Neural crest cell (in vitro differentiated cells): ENCODE data around the gene TTLL6. TPM values are rescaled to one million over a fixed set of nuclear protein-coding genes. Genes with fewer than 3 reads are reported as not detected.

Experiments used
- DNase-seq: peaks from one replicate; pipeline ENCODE4 v3.0.0; 2021; ENCODE audit warnings: low read depth, mixed read lengths, low spot score
- H3K27ac Mint-ChIP-seq: one replicate; pipeline ENCODE4 v1.8.0; 2021; ENCODE audit warnings: mild to moderate bottlenecking, mixed read lengths; ENCODE audit not compliant: unreplicated experiment
- H3K27me3 Mint-ChIP-seq: 2 replicates; pipeline ENCODE4 v1.8.0; 2021; ENCODE audit warnings: low read depth, mild to moderate bottlenecking, mixed read lengths
- H3K36me3 Mint-ChIP-seq: 2 replicates; pipeline ENCODE4 v1.8.0; 2021; ENCODE audit warnings: low read depth, mild to moderate bottlenecking, mixed read lengths
- H3K4me1 Mint-ChIP-seq: 2 replicates; pipeline ENCODE4 v1.8.0; 2021; ENCODE audit warnings: mixed read lengths
- H3K4me3 Mint-ChIP-seq: one replicate; pipeline ENCODE4 v1.8.0; 2021; ENCODE audit warnings: mild to moderate bottlenecking, mixed read lengths
- H3K9me3 Mint-ChIP-seq: 2 replicates; pipeline ENCODE4 v1.8.0; 2021; ENCODE audit warnings: mixed read lengths
- CTCF ChIP-seq: fragments of 200-600 bp; sonication (generic); conservative IDR thresholded peaks from 2 replicates; pipeline ENCODE4 v1.5.0; 2021; ENCODE audit warnings: antibody characterized with exemption, mild to moderate bottlenecking
- total RNA-seq: library from RNA; stranded (reverse); gene quantifications from 2 replicates; pipeline ENCODE4 v1.2.1, GENCODE V29; 2021

Gene TTLL6
- total RNA-seq, 1 donor from 2014 or later, result 0.65 TPM

GRCh38 chr17:48751172-48751571 is 65.9 kb downstream of the TTLL6 start:
- TF ChIP-seq CTCF, result no peak
- H3K4me3 Mint-ChIP-seq, result no peak overlapping the region
- no peak overlapping the region for H3K27ac Mint-ChIP-seq
- H3K36me3 Mint-ChIP-seq, result peaks cover 3% of the 10 kb centered on the region
- peaks cover 100% of the 10 kb centered on the region for H3K27me3 Mint-ChIP-seq
- H3K9me3 Mint-ChIP-seq, result no peaks in the 10 kb centered on the region
- no peaks in the 10 kb centered on the region for H3K4me1 Mint-ChIP-seq
- no peak for DNase-seq

- TF ChIP-seq CTCF, result no peak
- Mint-ChIP-seq H3K4me3 (no peak overlapping the region), H3K4me1 (no peaks in the 10 kb centered on the region), H3K27ac (no peak overlapping the region), H3K36me3 (peaks cover 3% of the 10 kb centered on the region), H3K27me3 (peaks cover 100% of the 10 kb centered on the region), H3K9me3 (no peaks in the 10 kb centered on the region)
- DNase-seq, result no peak
Measured at GRCh38 chr17:48749621-48750553, 67.1 kb downstream of the TTLL6 start.

GRCh38 chr17:48748718-48749566 is 68.1 kb downstream of the TTLL6 start:
- TF ChIP-seq CTCF, result no peak
- DNase-seq, result no peak
- Mint-ChIP-seq H3K36me3 (peaks cover 3% of the 10 kb centered on the region), H3K27me3 (peaks cover 100% of the 10 kb centered on the region), H3K4me3 (no peak overlapping the region), H3K27ac (no peak overlapping the region), H3K4me1 (no peaks in the 10 kb centered on the region), H3K9me3 (no peaks in the 10 kb centered on the region)

GRCh38 chr17:48747445-48748363 is 69.3 kb downstream of the TTLL6 start:
- no peak overlapping the region for H3K4me3 Mint-ChIP-seq
- no peak for TF ChIP-seq CTCF
- H3K27ac Mint-ChIP-seq, result no peak overlapping the region
- H3K27me3 Mint-ChIP-seq, result peaks cover 100% of the 10 kb centered on the region
- DNase-seq, result no peak
- no peaks in the 10 kb centered on the region for H3K4me1 Mint-ChIP-seq
- peaks cover 3% of the 10 kb centered on the region for H3K36me3 Mint-ChIP-seq
- no peaks in the 10 kb centered on the region for H3K9me3 Mint-ChIP-seq
